Ovary (tissue), 3 donors: Measurements from ENCODE around the gene CLK1.

Experiments used
- POLR2A ChIP-seq: fragments of 450-650 bp; IDR thresholded peaks from one replicate; pipeline ENCODE4 v1.6.1; 2017; ENCODE audit warnings: antibody characterized with exemption, mild to moderate bottlenecking, moderate library complexity
- TF ChIP-seq, protein P1 (sequence below), 3 donors: fragments of 450-650 bp in 2 of 3; fragments of 200-600 bp in 1 of 3; IDR thresholded peaks; one replicate each; pipeline versions ENCODE4 v1.5.1 to v1.8.0; 2016 to 2022; ENCODE audit warnings: antibody characterized with exemption in 3 of 3, mild to moderate bottlenecking in 1 of 3
- donor health status: DM: no; HTN: no; CAD: no.

DNA sequence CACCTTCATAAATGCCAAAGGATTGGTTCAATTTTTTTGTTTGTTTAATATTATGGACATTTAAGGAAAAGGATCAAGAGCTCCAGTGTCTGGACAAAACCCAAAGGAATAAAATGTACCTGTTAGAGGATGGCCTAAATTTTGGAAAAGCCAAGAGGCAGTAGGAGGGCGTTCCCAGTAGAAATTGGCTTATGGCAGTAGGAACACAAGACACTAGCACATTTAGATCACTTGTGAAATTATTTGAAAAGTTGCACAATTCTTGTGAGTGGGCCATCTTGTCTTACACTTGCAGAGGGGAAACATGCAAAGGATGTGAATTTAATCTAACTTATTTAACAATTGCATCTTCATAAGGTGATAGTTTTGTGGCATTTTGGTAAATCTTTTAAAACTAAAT is 49.5 kb downstream of the CLK1 start:
- no peak for TF ChIP-seq POLR2A
- TF ChIP-seq, protein P1, sequence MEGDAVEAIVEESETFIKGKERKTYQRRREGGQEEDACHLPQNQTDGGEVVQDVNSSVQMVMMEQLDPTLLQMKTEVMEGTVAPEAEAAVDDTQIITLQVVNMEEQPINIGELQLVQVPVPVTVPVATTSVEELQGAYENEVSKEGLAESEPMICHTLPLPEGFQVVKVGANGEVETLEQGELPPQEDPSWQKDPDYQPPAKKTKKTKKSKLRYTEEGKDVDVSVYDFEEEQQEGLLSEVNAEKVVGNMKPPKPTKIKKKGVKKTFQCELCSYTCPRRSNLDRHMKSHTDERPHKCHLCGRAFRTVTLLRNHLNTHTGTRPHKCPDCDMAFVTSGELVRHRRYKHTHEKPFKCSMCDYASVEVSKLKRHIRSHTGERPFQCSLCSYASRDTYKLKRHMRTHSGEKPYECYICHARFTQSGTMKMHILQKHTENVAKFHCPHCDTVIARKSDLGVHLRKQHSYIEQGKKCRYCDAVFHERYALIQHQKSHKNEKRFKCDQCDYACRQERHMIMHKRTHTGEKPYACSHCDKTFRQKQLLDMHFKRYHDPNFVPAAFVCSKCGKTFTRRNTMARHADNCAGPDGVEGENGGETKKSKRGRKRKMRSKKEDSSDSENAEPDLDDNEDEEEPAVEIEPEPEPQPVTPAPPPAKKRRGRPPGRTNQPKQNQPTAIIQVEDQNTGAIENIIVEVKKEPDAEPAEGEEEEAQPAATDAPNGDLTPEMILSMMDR (IDR thresholded peaks at IDR 0.05): no peak
